ENCODE results near the gene PRKACB. TPM values are rescaled to one million over a fixed set of nuclear protein-coding genes. Genes with fewer than 3 reads are reported as not detected.
A peak's percentile ranks its signal among the peaks of the same experiment; 100 is the strongest.

PRKACB gene
- total and polyA plus RNA-seq, 10 of the 15 experiments (the other 5 are each of a cell fraction or from before 2014, with no cell fraction given): 3.1 to 9.0 (median 7.1) TPM; not detected in 1

DNA sequence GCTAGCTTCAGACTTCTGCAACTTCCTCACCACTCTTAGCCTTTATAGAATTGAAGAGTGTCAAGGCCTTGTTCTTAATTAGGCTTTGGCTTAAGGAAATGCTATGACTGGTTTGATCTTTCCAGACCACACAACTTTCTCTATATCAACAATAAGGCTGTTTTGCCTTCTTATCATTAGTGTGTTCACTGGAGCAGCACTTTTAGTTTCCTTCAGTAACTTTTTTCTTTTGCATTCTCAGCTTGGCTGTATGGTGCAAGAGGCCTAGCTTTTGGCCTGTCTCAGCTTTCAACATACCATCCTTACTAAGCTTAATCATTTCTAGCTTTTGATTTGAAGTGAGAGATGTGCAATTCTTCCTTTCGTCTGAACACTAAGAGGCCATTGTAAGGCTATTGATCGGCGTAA, 8.6 kb downstream of the PRKACB start (continued):
- peak; percentile 87 for TF ChIP-seq JUNB (IDR thresholded peaks at IDR 0.05)
- no peak for TF ChIP-seq GATAD2B (conservative IDR thresholded peaks at IDR 0.05; ENCODE audit: low read depth)

DNA sequence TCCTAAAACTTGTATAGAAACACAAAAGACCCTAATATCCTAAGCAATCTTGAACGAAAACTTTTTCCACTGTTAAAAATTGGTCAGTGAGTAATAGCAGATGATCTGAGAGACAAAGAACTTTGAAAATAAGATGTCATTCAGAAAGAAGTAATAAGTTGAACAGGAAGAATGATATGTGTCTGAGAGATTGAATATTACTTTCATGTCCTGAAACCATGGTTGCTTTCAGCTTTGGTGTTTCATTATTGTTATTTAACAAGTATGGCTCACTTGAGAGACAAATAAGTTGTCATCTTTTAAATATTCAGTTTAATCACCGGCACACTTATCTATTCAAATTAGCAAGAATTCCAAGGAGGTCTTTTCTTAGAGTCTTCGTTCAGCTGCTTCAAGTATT, 11.4 kb downstream of the PRKACB start:
- in situ Hi-C loops (cut with MboI): no loop called here
- CTCF ChIA-PET: no interaction called here

More for the DNA sequence above, 11.4 kb downstream of the PRKACB start:
- no peak overlapping the region for H3K27ac ChIP-seq (ENCODE audit: control insufficient read depth, insufficient read depth)
- peaks cover 17% of the 10 kb centered on the region for H3K4me1 ChIP-seq (ENCODE audit: control insufficient read depth, insufficient read depth, low read length)
- H3K4me3 ChIP-seq: no peak overlapping the region
- no peaks in the 10 kb centered on the region for H3K9me3 ChIP-seq (replicated peaks; ENCODE audit: control insufficient read depth, insufficient read depth, low read length)
- 56% methylated on average over 3 of the region's 3 CpGs for WGBS (ENCODE audit: insufficient coverage, insufficient replicate concordance, low lambda C conversion rate, missing lambda C conversion rate)
- TF ChIP-seq JUNB (IDR thresholded peaks at IDR 0.05) (peak; percentile 46), ETV6 (conservative IDR thresholded peaks at IDR 0.05 in 1 of 2, IDR thresholded peaks at IDR 0.05 in 1 of 2; ENCODE audit: borderline replicate concordance in 1 of 2, low read depth in 1 of 2) (peak in 1 of 2 experiments; percentile 35; a peak in 1 of 4 replicates)
- TF ChIP-seq, protein P1, sequence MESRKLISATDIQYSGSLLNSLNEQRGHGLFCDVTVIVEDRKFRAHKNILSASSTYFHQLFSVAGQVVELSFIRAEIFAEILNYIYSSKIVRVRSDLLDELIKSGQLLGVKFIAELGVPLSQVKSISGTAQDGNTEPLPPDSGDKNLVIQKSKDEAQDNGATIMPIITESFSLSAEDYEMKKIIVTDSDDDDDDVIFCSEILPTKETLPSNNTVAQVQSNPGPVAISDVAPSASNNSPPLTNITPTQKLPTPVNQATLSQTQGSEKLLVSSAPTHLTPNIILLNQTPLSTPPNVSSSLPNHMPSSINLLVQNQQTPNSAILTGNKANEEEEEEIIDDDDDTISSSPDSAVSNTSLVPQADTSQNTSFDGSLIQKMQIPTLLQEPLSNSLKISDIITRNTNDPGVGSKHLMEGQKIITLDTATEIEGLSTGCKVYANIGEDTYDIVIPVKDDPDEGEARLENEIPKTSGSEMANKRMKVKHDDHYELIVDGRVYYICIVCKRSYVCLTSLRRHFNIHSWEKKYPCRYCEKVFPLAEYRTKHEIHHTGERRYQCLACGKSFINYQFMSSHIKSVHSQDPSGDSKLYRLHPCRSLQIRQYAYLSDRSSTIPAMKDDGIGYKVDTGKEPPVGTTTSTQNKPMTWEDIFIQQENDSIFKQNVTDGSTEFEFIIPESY (IDR thresholded peaks at IDR 0.05): no peak
- RAD21 ChIA-PET (ENCODE audit: unreplicated experiment): no interaction called here
- POLR2A ChIA-PET: no interaction called here
- no peak overlapping the region for H3K9ac ChIP-seq (ENCODE audit: control insufficient read depth, insufficient read depth, low read length)
- no peak for FAIRE-seq
- intact Hi-C loops (cut with micrococcal nuclease; ENCODE audit: unreplicated experiment): no loop called here
- ATAC-seq: no peak
- BruUV-seq (replicated peaks): no TSS peak
- H4K20me1 ChIP-seq (ENCODE audit: control insufficient read depth, insufficient read depth): no peaks in the 10 kb centered on the region
- no peaks in the 10 kb centered on the region for H3K79me2 ChIP-seq (ENCODE audit: control insufficient read depth, insufficient read depth, low read length)
- H3K36me3 ChIP-seq (ENCODE audit: control insufficient read depth in 2 of 2, insufficient read depth in 2 of 2, low read length in 1 of 2): no peaks in the 10 kb centered on the region
- no peak overlapping the region for H2AFZ ChIP-seq (ENCODE audit: control insufficient read depth, low read depth, low read length)
- no peak overlapping the region for H3K4me2 ChIP-seq (ENCODE audit: control insufficient read depth, insufficient read depth)
- no peak for DNase-seq (ENCODE audit: low read depth, low spot score)
- no peaks in the 10 kb centered on the region for H3K27me3 ChIP-seq (replicated peaks in 1 of 2; ENCODE audit: control insufficient read depth in 2 of 2, insufficient read depth in 2 of 2, low read length in 1 of 2)
- SMC1A ChIA-PET (ENCODE audit: uncharacterized antibody, unreplicated experiment): interaction anchor here (1.0 kb wide), 1 partner anchor 8 kb away, joined by 3 read pairs; no protein-coding TSS in a partner anchor
